Esophagus muscularis mucosa (tissue), 4 donors: ENCODE data around the gene TMEM81. TPM values are rescaled to one million over a fixed set of nuclear protein-coding genes. Genes with fewer than 3 reads are reported as not detected.

Experiments used
- DNase-seq: peaks from one replicate; pipeline ENCODE4 v3.0.0-alpha.2; 2017; ENCODE audit errors: extremely low spot score
- H3K27ac ChIP-seq, 4 donors: fragments of 200-600 bp; sonication (generic); replicated peaks in 1 of 4; 1 replicate in 3 of 4; 2 replicates in 1 of 4; pipeline ENCODE4 v1.5.1; 2016 to 2019; ENCODE audit warnings: mild to moderate bottlenecking in 1 of 4
- H3K27me3 ChIP-seq, 4 donors: fragments of 200-600 bp; sonication (generic); one replicate each; pipeline versions ENCODE4 v1.5.1 to v1.6.0; 2016 to 2019
- H3K36me3 ChIP-seq, 4 donors: fragments of 200-600 bp; sonication (generic); one replicate each; pipeline ENCODE4 v1.5.1; 2016 to 2019
- H3K4me1 ChIP-seq, 4 donors: fragments of 200-600 bp; sonication (generic); one replicate each; pipeline ENCODE4 v1.5.1; 2016 to 2019
- H3K4me3 ChIP-seq, 4 donors: fragments of 200-600 bp; sonication (generic); 1 replicate in 2 of 4; 2 replicates in 2 of 4; pipeline ENCODE4 v1.5.1; 2016 to 2019; ENCODE audit warnings: mild to moderate bottlenecking in 4 of 4, moderate library complexity in 1 of 4
- H3K9me3 ChIP-seq, 4 donors: fragments of 200-600 bp; sonication (generic); 1 replicate in 3 of 4; 2 replicates in 1 of 4; pipeline ENCODE4 v1.5.1; 2016 to 2019
- CTCF ChIP-seq, 3 experiments: fragments of 200-600 bp in 2 of 3; fragments of 450-650 bp in 1 of 3; sonication (generic) in 2 of 3; IDR thresholded peaks; one replicate each; pipeline ENCODE4 v1.5.1; 2017 to 2019; ENCODE audit warnings: antibody characterized with exemption in 3 of 3, mild to moderate bottlenecking in 2 of 3, moderate library complexity in 1 of 3
- EP300 ChIP-seq: sonication (generic); formaldehyde crosslinking; IDR thresholded peaks from one replicate; pipeline ENCODE4 v1.6.1; 2017; ENCODE audit warnings: antibody characterized with exemption
- POLR2A ChIP-seq: fragments of 450-650 bp; IDR thresholded peaks from one replicate; pipeline ENCODE4 v1.6.1; 2017; ENCODE audit warnings: antibody characterized with exemption, moderate library complexity, mild to moderate bottlenecking, low read depth
- POLR2AphosphoS5 ChIP-seq, 2 donors: sonication (generic); formaldehyde crosslinking; IDR thresholded peaks; one replicate each; pipeline ENCODE4 v1.6.1; 2017; ENCODE audit warnings: antibody characterized with exemption in 2 of 2
- WGBS: methylation state at CpG from one replicate; pipeline ENCODE4 v1.1.5; 2018; 5-methylcytosine and 5-hydroxymethylcytosine counted together
- intact Hi-C: fragments of 100-400 bp; cut with DNase I; formaldehyde crosslinking; loops from one replicate; pipeline ENCODE4 v1.15.1; 2023
- total RNA-seq, 4 donors: library from RNA; depleted of rRNA; stranded (reverse); fragments of >200 nt; gene quantifications; one replicate each; pipeline versions ENCODE4 v1.1.0 to v1.2.1, GENCODE V29; 2016

TMEM81 gene
- total RNA-seq, 4 donors from 2014 or later = 0.99 to 2.1 (median 1.2) TPM

DNA sequence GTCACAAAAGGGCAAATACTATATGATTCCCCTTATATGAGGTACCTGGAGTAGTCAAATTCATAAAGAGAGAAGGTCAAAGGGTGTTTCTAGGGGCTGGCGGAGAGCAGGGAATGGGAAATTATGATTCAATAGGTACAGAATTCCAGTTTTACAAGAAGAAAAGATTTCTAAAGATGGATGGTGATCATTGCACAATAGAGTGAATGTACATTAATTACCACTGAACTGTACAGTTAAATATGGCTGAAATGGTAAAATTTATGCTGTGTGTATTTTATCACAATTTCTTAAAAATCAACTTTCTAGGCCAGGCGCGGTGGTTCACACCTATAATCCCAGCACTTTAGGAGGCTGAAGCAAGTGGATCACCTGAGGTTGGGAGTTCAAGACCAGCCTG is 18.1 kb upstream of the TMEM81 start:
- Histone ChIP-seq H3K36me3 (peaks cover 64 to 100% (median 89%) of the 10 kb centered on the region in 4 donors), H3K27ac (no peak overlapping the region), H3K4me3 (no peak overlapping the region), H3K27me3 (no peaks in the 10 kb centered on the region), H3K4me1 (no peaks in the 10 kb centered on the region), H3K9me3 (no peaks in the 10 kb centered on the region)
- TF ChIP-seq POLR2A = no peak
- DNase-seq = no peak
- 95% methylated on average over 3 of the region's 3 CpGs for WGBS
- intact Hi-C loops = no loop called here

- Histone ChIP-seq H3K4me1 (no peaks in the 10 kb centered on the region), H3K36me3 (peaks cover 73 to 99% (median 96%) of the 10 kb centered on the region in 4 donors), H3K27me3 (no peaks in the 10 kb centered on the region), H3K9me3 (no peaks in the 10 kb centered on the region), H3K4me3 (no peak overlapping the region), H3K27ac (no peak overlapping the region)
- TF ChIP-seq POLR2A (no peak), POLR2AphosphoS5 (IDR thresholded peaks at IDR 0.05) (no peak), CTCF (IDR thresholded peaks at IDR 0.05) (no peak), EP300 (no peak)
- intact Hi-C loops = no loop called here
- no peak for DNase-seq
Observed at GRCh38 chr1:205098242-205098641, 14.0 kb upstream of the TMEM81 start.

GRCh38 chr1:205095422-205095821 is 11.2 kb upstream of the TMEM81 start:
- intact Hi-C loops = no loop called here
- TF ChIP-seq POLR2A = no peak
- no peaks in the 10 kb centered on the region for H3K9me3 ChIP-seq
- no peak for DNase-seq
- H3K4me3 ChIP-seq = no peak overlapping the region
- no peaks in the 10 kb centered on the region for H3K27me3 ChIP-seq
- H3K27ac ChIP-seq = no peak overlapping the region
- no peaks in the 10 kb centered on the region for H3K4me1 ChIP-seq
- peaks cover 68 to 99% (median 94%) of the 10 kb centered on the region in 4 donors for H3K36me3 ChIP-seq

GRCh38 chr1:205091043-205091740 is 6.9 kb upstream of the TMEM81 start:
- TF ChIP-seq POLR2AphosphoS5 (IDR thresholded peaks at IDR 0.05) (no peak), POLR2A (no peak), CTCF (IDR thresholded peaks at IDR 0.05) (no peak), EP300 (no peak)

GRCh38 chr1:205088341-205088740 is 4.1 kb upstream of the TMEM81 start:
- Histone ChIP-seq H3K4me1 (no peaks in the 10 kb centered on the region), H3K9me3 (no peaks in the 10 kb centered on the region), H3K27me3 (no peaks in the 10 kb centered on the region), H3K36me3 (peaks cover 48 to 98% (median 84%) of the 10 kb centered on the region in 4 donors), H3K27ac (no peak overlapping the region), H3K4me3 (no peak overlapping the region)
- DNase-seq = no peak
- intact Hi-C loops = no loop called here
- 77% methylated on average over 3 of the region's 3 CpGs for WGBS
- TF ChIP-seq POLR2A (no peak), POLR2AphosphoS5 (IDR thresholded peaks at IDR 0.05) (no peak), EP300 (no peak), CTCF (IDR thresholded peaks at IDR 0.05) (no peak)

More at GRCh38 chr1:205091043-205091740, 6.9 kb upstream of the TMEM81 start:
- H3K27ac ChIP-seq = no peak overlapping the region
- H3K27me3 ChIP-seq = no peaks in the 10 kb centered on the region
- DNase-seq = no peak
- WGBS = 94% methylated on average over 4 of the region's 4 CpGs
- H3K4me3 ChIP-seq = no peak overlapping the region
- intact Hi-C loops = no loop called here
- no peaks in the 10 kb centered on the region for H3K9me3 ChIP-seq
- H3K36me3 ChIP-seq = peaks cover 52 to 98% (median 89%) of the 10 kb centered on the region in 4 donors
- H3K4me1 ChIP-seq = no peaks in the 10 kb centered on the region

DNA sequence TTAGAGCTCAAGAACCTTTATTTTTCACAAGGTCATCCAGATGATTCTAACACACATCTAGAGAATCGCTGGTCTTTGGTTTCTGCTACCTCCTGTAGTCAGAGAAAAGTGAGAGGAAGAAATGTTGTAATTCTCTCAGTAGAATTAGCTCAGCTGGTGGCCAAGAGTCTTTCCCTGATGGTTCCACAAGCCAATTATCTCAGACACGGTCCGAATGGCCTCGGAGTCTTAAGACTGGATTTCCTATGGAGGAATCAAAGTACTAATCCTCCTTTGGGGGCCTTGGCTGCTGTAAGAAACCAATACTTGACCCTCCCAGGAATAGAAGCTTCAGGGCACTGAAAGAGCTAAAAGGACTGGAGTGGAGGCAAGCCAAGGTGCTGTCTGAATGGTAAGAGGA is 1.8 kb downstream of the TMEM81 start:
- H3K4me3 ChIP-seq = no peak overlapping the region
- H3K4me1 ChIP-seq = peaks cover 0 to 4% (median 0%) of the 10 kb centered on the region in 4 donors
- no peak for DNase-seq
- H3K27ac ChIP-seq = no peak overlapping the region
- intact Hi-C loops = no loop called here
- TF ChIP-seq CTCF (IDR thresholded peaks at IDR 0.05) (no peak), POLR2A (no peak), POLR2AphosphoS5 (IDR thresholded peaks at IDR 0.05) (no peak), EP300 (no peak)
- WGBS = 96% methylated on average over 4 of the region's 4 CpGs
- H3K9me3 ChIP-seq = no peaks in the 10 kb centered on the region
- peaks cover 21 to 55% (median 37%) of the 10 kb centered on the region in 4 donors for H3K36me3 ChIP-seq
- no peaks in the 10 kb centered on the region for H3K27me3 ChIP-seq
